H1 (cell line): Measurements from ENCODE around the gene TMEM44. TPM values are rescaled to one million over a fixed set of nuclear protein-coding genes. Genes with fewer than 3 reads are reported as not detected.

Experiments used
- EP300 ChIP-seq, 2 experiments: IDR thresholded peaks; 1 replicate in 1 of 2; 2 replicates in 1 of 2; pipeline ENCODE4 v1.6.1; 2011 to 2012; ENCODE audit warnings: low read depth in 2 of 2, low read length in 2 of 2, mild to moderate bottlenecking in 2 of 2, borderline replicate concordance in 1 of 2, inconsistent platforms in 1 of 2, moderate library complexity in 1 of 2
- RBBP5 ChIP-seq: IDR thresholded peaks from 2 replicates; pipeline ENCODE4 v1.7.1; 2012; ENCODE audit warnings: low read depth, mild to moderate bottlenecking, inconsistent platforms, low read length, moderate library complexity, borderline replicate concordance
- ZNF274 ChIP-seq: IDR thresholded peaks from 2 replicates; pipeline ENCODE4 v1.7.0; 2012; ENCODE audit warnings: low read length, borderline replicate concordance; ENCODE audit errors: extremely low read depth
- polyA plus RNA-seq, 7 experiments: library from polyadenylated mRNA; depleted of rRNA in 3 of 7; stranded (reverse) in 5 of 7; unstranded in 2 of 7; fragments of >200 nt in 5 of 7; fragments of 200-250 nt in 2 of 7; gene quantifications; 1 replicate in 5 of 7; 2 replicates in 1 of 7; 4 replicates in 1 of 7; pipeline versions ENCODE4 v1.2.1 to v1.2.3, GENCODE V29; 2011 to 2013; ENCODE audit warnings: missing spikeins in 2 of 7, mixed read lengths in 2 of 7
- total RNA-seq: library from RNA; stranded (reverse); fragmentation: NEBNext Ultra II Directional; extraction: Animal tissue kit (Norgen Biotek cat#: 25700); gene quantifications from 2 replicates; pipeline ENCODE4 v1.2.1, GENCODE V29; 2021

TMEM44 gene
- total and polyA plus RNA-seq, 2 of the 8 experiments (the other 6 are each of a cell fraction or from before 2014, with no cell fraction given): 14.0 to 16.7 TPM

- TF ChIP-seq EP300 (IDR thresholded peaks at IDR 0.05; ENCODE audit: borderline replicate concordance in 1 of 2, low read depth in 2 of 2, low read length in 2 of 2) (no peak), ZNF274 (no peak), RBBP5 (no peak)
- TF ChIP-seq, all 59 proteins: peak for 2
Measured at GRCh38 chr3:194556086-194557056, 76.8 kb downstream of the TMEM44 start (continued).
